Upper lobe of right lung (tissue), 1 donor: ENCODE measurements around the gene ZNF518A. TPM values are rescaled to one million over a fixed set of nuclear protein-coding genes. Genes with fewer than 3 reads are reported as not detected.

Experiments used
- ATAC-seq: fragments of 200-7000 bp; cut with Tn5 transposase; one replicate; pipeline ENCODE4 v1.9.1; 2020; ENCODE audit warnings: mild to moderate bottlenecking, moderate library complexity
- DNase-seq: peaks from one replicate; pipeline ENCODE4 v3.0.0-alpha.2; 2020
- H3K27ac ChIP-seq: fragments of 200-600 bp; one replicate; pipeline ENCODE4 v1.8.0; 2022
- H3K27me3 ChIP-seq: fragments of 200-600 bp; one replicate; pipeline ENCODE4 v1.8.0; 2022; ENCODE audit warnings: mild to moderate bottlenecking
- H3K36me3 ChIP-seq: fragments of 200-600 bp; one replicate; pipeline ENCODE4 v1.8.0; 2022
- H3K4me1 ChIP-seq: fragments of 200-600 bp; one replicate; pipeline ENCODE4 v1.8.0; 2022
- H3K4me3 ChIP-seq: fragments of 200-600 bp; one replicate; pipeline ENCODE4 v1.8.0; 2022; ENCODE audit warnings: mild to moderate bottlenecking
- H3K9me3 ChIP-seq: fragments of 200-600 bp; one replicate; pipeline ENCODE4 v1.8.0; 2022
- intact Hi-C: fragments of 100-400 bp; cut with DNase I; formaldehyde crosslinking; loops from one replicate; pipeline ENCODE4 v1.11.0; 2022
- total RNA-seq: library from RNA; stranded (reverse); fragmentation: NEBNext Ultra II Directional; extraction: Animal tissue kit (Norgen Biotek cat#: 25700); gene quantifications from one replicate; pipeline ENCODE4 v1.2.1, GENCODE V29; 2021
- TF ChIP-seq, protein P1 (sequence below): fragments of 200-600 bp; IDR thresholded peaks from one replicate; pipeline ENCODE4 v1.8.0; 2022; ENCODE audit warnings: antibody characterized with exemption
- donor health status: DM: no; HTN: yes; CAD: no; lungs with severe emphysema.

ZNF518A gene
- total RNA-seq, 1 donor from 2014 or later: 17.9 TPM

DNA sequence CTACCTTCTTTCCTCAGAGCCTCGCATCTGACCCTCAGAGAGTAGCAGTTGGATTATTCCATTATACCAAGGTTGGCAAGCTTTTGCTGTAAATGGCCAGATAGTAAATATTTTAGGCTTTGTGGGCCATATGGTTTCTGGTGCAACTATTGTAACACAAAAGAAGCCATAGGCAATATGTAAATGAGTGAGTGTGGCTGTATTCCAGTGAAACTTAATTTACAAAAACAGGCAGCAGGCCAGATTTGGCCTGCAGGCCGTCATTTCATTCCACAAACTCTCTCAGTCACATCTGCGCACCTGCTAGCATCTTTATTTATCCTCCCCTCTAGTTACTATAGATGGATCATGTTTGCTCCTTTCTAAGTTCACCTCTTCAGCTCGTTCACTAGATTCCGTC lies 6.7 kb downstream of the ZNF518A start:
- Histone ChIP-seq H3K4me1 (peaks cover 2% of the 10 kb centered on the region), H3K27me3 (no peaks in the 10 kb centered on the region), H3K27ac (no peak overlapping the region), H3K9me3 (no peaks in the 10 kb centered on the region), H3K4me3 (no peak overlapping the region), H3K36me3 (peaks cover 67% of the 10 kb centered on the region)
- ATAC-seq: no peak
- intact Hi-C loops: no loop called here
- TF ChIP-seq, protein P1, sequence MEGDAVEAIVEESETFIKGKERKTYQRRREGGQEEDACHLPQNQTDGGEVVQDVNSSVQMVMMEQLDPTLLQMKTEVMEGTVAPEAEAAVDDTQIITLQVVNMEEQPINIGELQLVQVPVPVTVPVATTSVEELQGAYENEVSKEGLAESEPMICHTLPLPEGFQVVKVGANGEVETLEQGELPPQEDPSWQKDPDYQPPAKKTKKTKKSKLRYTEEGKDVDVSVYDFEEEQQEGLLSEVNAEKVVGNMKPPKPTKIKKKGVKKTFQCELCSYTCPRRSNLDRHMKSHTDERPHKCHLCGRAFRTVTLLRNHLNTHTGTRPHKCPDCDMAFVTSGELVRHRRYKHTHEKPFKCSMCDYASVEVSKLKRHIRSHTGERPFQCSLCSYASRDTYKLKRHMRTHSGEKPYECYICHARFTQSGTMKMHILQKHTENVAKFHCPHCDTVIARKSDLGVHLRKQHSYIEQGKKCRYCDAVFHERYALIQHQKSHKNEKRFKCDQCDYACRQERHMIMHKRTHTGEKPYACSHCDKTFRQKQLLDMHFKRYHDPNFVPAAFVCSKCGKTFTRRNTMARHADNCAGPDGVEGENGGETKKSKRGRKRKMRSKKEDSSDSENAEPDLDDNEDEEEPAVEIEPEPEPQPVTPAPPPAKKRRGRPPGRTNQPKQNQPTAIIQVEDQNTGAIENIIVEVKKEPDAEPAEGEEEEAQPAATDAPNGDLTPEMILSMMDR: no peak
- DNase-seq: no peak

DNA sequence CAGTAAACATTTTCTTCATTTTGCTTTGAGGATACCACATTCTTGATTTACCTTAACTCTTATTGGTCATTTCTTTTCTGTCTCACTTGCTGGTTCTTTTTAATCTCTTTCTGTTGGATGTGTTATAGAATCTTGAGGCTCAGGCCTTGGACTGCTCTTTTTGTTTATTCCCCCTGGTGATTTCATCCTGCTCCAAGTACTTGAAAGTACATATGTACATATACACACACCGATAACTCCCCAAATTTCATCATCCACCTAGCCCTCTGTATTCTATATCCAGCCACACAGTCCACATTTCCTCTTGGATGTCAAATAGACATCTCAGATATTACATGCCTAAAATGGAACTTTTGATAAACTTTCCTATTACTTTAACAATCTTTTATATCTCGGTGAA lies 7.5 kb downstream of the ZNF518A start:
- no peak overlapping the region for H3K27ac ChIP-seq
- no peaks in the 10 kb centered on the region for H3K4me1 ChIP-seq
- intact Hi-C loops: no loop called here
- no peak overlapping the region for H3K4me3 ChIP-seq
- TF ChIP-seq, protein P1: no peak
- no peaks in the 10 kb centered on the region for H3K27me3 ChIP-seq
- ATAC-seq: no peak
- no peaks in the 10 kb centered on the region for H3K9me3 ChIP-seq
- peaks cover 70% of the 10 kb centered on the region for H3K36me3 ChIP-seq
- DNase-seq: no peak

DNA sequence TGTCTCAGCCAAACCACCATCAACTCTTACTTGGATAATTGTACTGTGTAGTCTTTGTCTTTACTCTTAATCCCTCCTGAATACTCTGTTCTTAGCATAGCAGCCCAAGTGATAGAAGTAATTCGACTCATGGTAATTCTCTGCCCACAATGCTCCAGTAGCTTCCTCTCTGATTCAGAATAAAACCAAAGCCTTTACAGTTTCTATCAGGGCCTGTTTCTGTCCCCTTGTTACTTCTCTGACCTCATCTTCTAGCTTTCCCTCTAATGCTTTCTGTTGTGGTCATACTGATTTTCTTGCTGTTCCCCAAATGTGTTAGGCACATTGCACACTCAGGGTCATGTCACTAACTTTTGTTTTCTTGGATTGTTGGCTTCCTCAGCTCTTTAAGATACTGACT lies 8.0 kb downstream of the ZNF518A start:
- Histone ChIP-seq H3K4me3 (no peak overlapping the region), H3K27me3 (no peaks in the 10 kb centered on the region), H3K27ac (no peak overlapping the region), H3K36me3 (peaks cover 72% of the 10 kb centered on the region), H3K9me3 (no peaks in the 10 kb centered on the region), H3K4me1 (no peaks in the 10 kb centered on the region)
- ATAC-seq (no peak), DNase-seq (no peak)
- TF ChIP-seq, protein P1: no peak
- intact Hi-C loops: no loop called here

DNA sequence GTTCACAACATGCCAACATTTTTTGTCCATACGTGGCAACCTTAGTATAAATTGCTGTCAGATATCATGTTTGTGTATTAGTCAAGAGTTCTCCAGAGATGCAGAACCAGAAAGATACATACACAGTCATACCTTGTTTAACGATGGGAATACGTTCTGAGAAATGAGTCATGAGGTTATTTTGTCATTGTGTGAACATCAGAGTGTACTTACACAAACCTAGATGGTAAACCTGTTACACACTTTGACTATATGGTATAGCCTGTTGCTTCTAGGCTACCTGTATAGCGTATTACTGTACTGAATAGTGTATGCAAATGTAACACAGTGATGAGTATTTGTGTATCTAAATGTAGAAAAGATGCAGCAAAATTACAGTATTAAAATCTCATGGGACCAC lies 22.3 kb downstream of the ZNF518A start:
- intact Hi-C loops: no loop called here
- ATAC-seq (no peak), DNase-seq (no peak)
- Histone ChIP-seq H3K4me1 (no peaks in the 10 kb centered on the region), H3K4me3 (no peak overlapping the region), H3K27me3 (no peaks in the 10 kb centered on the region), H3K36me3 (peaks cover 58% of the 10 kb centered on the region), H3K9me3 (no peaks in the 10 kb centered on the region), H3K27ac (no peak overlapping the region)
- TF ChIP-seq, protein P1: no peak

DNA sequence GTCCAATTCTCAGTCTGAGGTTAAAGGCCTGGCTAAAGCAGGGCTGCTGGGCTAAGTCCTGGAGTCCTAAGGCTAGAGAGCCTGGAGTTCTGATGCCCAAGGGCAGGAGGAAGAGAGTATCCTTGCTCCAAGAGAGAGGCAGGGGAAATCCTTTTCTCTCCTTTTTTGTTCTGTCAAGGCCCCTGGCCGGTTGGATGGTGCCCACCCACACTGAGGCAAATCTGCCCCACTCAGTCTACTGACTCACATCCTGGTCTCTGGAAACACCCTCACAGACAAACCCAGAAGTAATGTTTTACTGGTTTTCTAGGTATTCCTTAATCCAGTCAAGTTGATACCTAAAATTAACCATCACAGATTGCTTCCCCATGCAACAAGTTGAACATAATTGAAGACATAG lies 23.0 kb downstream of the ZNF518A start:
- Histone ChIP-seq H3K27me3 (no peaks in the 10 kb centered on the region), H3K27ac (no peak overlapping the region), H3K4me3 (no peak overlapping the region), H3K9me3 (no peaks in the 10 kb centered on the region), H3K4me1 (no peaks in the 10 kb centered on the region), H3K36me3 (peaks cover 64% of the 10 kb centered on the region)
- no peak for ATAC-seq
- DNase-seq: no peak
- TF ChIP-seq, protein P1: no peak
- intact Hi-C loops: no loop called here

DNA sequence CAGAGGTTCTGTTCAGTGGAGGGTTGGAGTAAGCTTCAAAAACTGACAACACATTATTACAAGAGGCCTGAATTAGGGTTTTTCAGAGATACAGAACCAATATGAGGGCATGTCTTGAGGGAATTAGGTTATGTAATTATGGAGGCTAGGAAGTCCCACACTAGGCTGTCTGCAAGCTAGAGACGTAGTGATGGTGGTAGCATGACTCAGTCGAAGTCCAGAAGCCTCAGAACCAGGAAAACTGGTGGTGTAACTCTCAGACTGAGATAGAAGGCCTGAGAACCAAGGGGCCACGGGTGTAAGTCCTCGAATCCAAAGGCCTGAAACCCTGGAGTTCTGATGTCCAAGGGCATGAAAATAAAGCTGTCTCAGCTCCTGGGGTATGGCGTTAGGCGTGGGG lies 35.6 kb downstream of the ZNF518A start:
- ATAC-seq (no peak), DNase-seq (no peak)
- Histone ChIP-seq H3K4me1 (no peaks in the 10 kb centered on the region), H3K4me3 (no peak overlapping the region), H3K27ac (no peak overlapping the region), H3K36me3 (no peaks in the 10 kb centered on the region), H3K27me3 (no peaks in the 10 kb centered on the region), H3K9me3 (peaks cover 18% of the 10 kb centered on the region)
- intact Hi-C loops: no loop called here
- TF ChIP-seq, protein P1: no peak
